Mammary epithelial cell (primary cell): Measurements from ENCODE around the gene CDH9.

Experiments used
- EZH2 ChIP-seq: IDR thresholded peaks from 2 replicates; pipeline ENCODE4 v1.6.1; 2012; ENCODE audit warnings: low read length, inconsistent platforms, borderline replicate concordance
- TF ChIP-seq, protein P1 (sequence below), 2 donors: IDR thresholded peaks in 1 of 2; conservative IDR thresholded peaks in 1 of 2; 2 replicates each; pipeline ENCODE4 v1.5.1; 2011 to 2012; ENCODE audit warnings: inconsistent platforms in 2 of 2, low read length in 2 of 2, mild to moderate bottlenecking in 2 of 2, control low read depth in 1 of 2, low read depth in 1 of 2; ENCODE audit not compliant: insufficient read depth in 1 of 2; ENCODE audit errors: extremely low read depth in 1 of 2

DNA sequence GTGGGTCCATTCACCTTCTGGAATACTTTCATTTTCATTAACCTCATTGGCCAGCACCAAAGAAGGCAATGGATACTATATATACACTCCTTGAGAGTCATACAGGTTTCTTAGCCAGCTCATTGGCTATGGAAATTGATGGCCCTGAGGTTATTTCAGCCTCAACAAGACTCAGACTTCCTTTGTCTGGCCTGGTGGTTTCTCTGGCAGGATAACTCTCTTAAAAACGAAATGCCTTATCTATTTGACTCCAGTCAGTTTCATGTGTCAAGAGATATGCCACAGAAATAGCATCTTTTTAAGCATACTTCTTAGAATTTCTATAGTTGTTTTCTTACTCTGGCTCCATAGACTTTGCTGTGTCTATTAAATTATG lies 28.9 kb downstream of the CDH9 start:
- TF ChIP-seq, protein P1, sequence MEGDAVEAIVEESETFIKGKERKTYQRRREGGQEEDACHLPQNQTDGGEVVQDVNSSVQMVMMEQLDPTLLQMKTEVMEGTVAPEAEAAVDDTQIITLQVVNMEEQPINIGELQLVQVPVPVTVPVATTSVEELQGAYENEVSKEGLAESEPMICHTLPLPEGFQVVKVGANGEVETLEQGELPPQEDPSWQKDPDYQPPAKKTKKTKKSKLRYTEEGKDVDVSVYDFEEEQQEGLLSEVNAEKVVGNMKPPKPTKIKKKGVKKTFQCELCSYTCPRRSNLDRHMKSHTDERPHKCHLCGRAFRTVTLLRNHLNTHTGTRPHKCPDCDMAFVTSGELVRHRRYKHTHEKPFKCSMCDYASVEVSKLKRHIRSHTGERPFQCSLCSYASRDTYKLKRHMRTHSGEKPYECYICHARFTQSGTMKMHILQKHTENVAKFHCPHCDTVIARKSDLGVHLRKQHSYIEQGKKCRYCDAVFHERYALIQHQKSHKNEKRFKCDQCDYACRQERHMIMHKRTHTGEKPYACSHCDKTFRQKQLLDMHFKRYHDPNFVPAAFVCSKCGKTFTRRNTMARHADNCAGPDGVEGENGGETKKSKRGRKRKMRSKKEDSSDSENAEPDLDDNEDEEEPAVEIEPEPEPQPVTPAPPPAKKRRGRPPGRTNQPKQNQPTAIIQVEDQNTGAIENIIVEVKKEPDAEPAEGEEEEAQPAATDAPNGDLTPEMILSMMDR (conservative IDR thresholded peaks at IDR 0.05 in 1 of 2, IDR thresholded peaks at IDR 0.05 in 1 of 2; ENCODE audit: extremely low read depth in 1 of 2, insufficient read depth in 1 of 2, low read depth in 1 of 2, low read length in 2 of 2): no peak
- no peak for TF ChIP-seq EZH2
